ENCODE measurements around the gene CREB5. TPM values are rescaled to one million over a fixed set of nuclear protein-coding genes. Genes with fewer than 3 reads are reported as not detected.

CREB5 gene
- total RNA-seq, 1 donor from 2014 or later = 0.80 TPM

- H3K9me3 Mint-ChIP-seq = no peaks in the 10 kb centered on the region
- H3K27ac Mint-ChIP-seq = no peak overlapping the region
- intact Hi-C loops (cut with micrococcal nuclease) = no loop called here
- DNase-seq = no peak
- H3K4me1 Mint-ChIP-seq = no peaks in the 10 kb centered on the region
- H3K4me3 Mint-ChIP-seq = no peak overlapping the region
- peaks cover 11% of the 10 kb centered on the region for H3K27me3 Mint-ChIP-seq
- no peak for ATAC-seq (ENCODE audit: low read depth)
- no peak for TF ChIP-seq CTCF (IDR thresholded peaks at IDR 0.05)
- POLR2A ChIA-PET = no interaction called here
- H3K36me3 Mint-ChIP-seq (ENCODE audit: low read depth) = no peaks in the 10 kb centered on the region
- CTCF ChIA-PET = interaction anchor here (1.6 kb wide), 1 partner anchor 16 kb away, joined by 3 read pairs; no protein-coding TSS in a partner anchor
Measured at GRCh38 chr7:28840592-28840995, 428.3 kb downstream of the CREB5 start.

GRCh38 chr7:28841766-28842165 is 429.4 kb downstream of the CREB5 start:
- ATAC-seq (ENCODE audit: low read depth) (no peak), DNase-seq (no peak)
- intact Hi-C loops (cut with micrococcal nuclease) = no loop called here
- Mint-ChIP-seq H3K27me3 (peaks cover 11% of the 10 kb centered on the region), H3K4me3 (no peak overlapping the region), H3K27ac (no peak overlapping the region), H3K36me3 (ENCODE audit: low read depth) (no peaks in the 10 kb centered on the region), H3K4me1 (no peaks in the 10 kb centered on the region), H3K9me3 (no peaks in the 10 kb centered on the region)
- ChIA-PET POLR2A (no interaction called here), CTCF (no interaction called here)
- TF ChIP-seq CTCF (IDR thresholded peaks at IDR 0.05) = no peak

GRCh38 chr7:28842769-28843295 is 430.5 kb downstream of the CREB5 start:
- no peak for TF ChIP-seq CTCF (IDR thresholded peaks at IDR 0.05)
- POLR2A ChIA-PET = no interaction called here
- Mint-ChIP-seq H3K27me3 (peaks cover 13% of the 10 kb centered on the region), H3K9me3 (no peaks in the 10 kb centered on the region), H3K27ac (no peak overlapping the region), H3K4me1 (no peaks in the 10 kb centered on the region), H3K4me3 (no peak overlapping the region), H3K36me3 (ENCODE audit: low read depth) (no peaks in the 10 kb centered on the region)
- intact Hi-C loops (cut with micrococcal nuclease) = no loop called here
- CTCF ChIA-PET = no interaction called here
- no peak for DNase-seq
- no peak for ATAC-seq (ENCODE audit: low read depth)

GRCh38 chr7:28845106-28845505 is 432.8 kb downstream of the CREB5 start:
- TF ChIP-seq CTCF (IDR thresholded peaks at IDR 0.05) = no peak
- Mint-ChIP-seq H3K4me1 (no peaks in the 10 kb centered on the region), H3K4me3 (no peak overlapping the region), H3K36me3 (ENCODE audit: low read depth) (no peaks in the 10 kb centered on the region), H3K27me3 (peaks cover 17% of the 10 kb centered on the region), H3K27ac (no peak overlapping the region), H3K9me3 (no peaks in the 10 kb centered on the region)
- no peak for DNase-seq
- ChIA-PET POLR2A (no interaction called here), CTCF (interaction anchor here (1.2 kb wide), 1 partner anchor 20 kb away, joined by 3 read pairs; no protein-coding TSS in a partner anchor)
- intact Hi-C loops (cut with micrococcal nuclease) = no loop called here
- no peak for ATAC-seq (ENCODE audit: low read depth)

- Mint-ChIP-seq H3K27ac (no peak overlapping the region), H3K4me1 (no peaks in the 10 kb centered on the region), H3K36me3 (ENCODE audit: low read depth) (no peaks in the 10 kb centered on the region), H3K27me3 (peaks cover 15% of the 10 kb centered on the region), H3K4me3 (no peak overlapping the region), H3K9me3 (no peaks in the 10 kb centered on the region)
- ATAC-seq (ENCODE audit: low read depth) = no peak
- POLR2A ChIA-PET = interaction anchor here (0.6 kb wide), 1 partner anchor 1159 kb away, joined by 4 read pairs; no protein-coding TSS in a partner anchor
- no peak for DNase-seq
- no peak for TF ChIP-seq CTCF (IDR thresholded peaks at IDR 0.05)
- intact Hi-C loops (cut with micrococcal nuclease) = no loop called here
- CTCF ChIA-PET = no interaction called here
Measured at GRCh38 chr7:28847176-28847575, 434.9 kb downstream of the CREB5 start.
